HepG2 (cell line): Measurements from ENCODE around the gene PIP4K2B. TPM values are rescaled to one million over a fixed set of nuclear protein-coding genes. Genes with fewer than 3 reads are reported as not detected.

ENCODE experiments used
- ATAC-seq: fragments of 200-7000 bp; cut with Tn5 transposase; 3 replicates; pipeline ENCODE4 v1.9.1; 2020; ENCODE audit warnings: mild to moderate bottlenecking, moderate library complexity
- BruUV-seq: library from RNA; stranded (reverse); fragments of 400-500 nt; replicated peaks from 2 replicates; lab custom pipeline; 2021; lab: Mats Ljungman, UMichigan
- CTCF ChIA-PET: fragments of 300-600 bp; formaldehyde crosslinking; extraction: SDS; loops from one replicate; lab custom pipeline; 2021; ENCODE audit warnings: low total read pairs, inconsistent platforms, low intra/inter-chr PET ratio; lab: Yijun Ruan, JAX
- POLR2A ChIA-PET: fragments of 350-600 bp; sonication (Branson Sonifier 250); formaldehyde crosslinking; loops from one replicate; lab custom pipeline; 2020; ENCODE audit warnings: antibody characterized with exemption, inconsistent platforms; lab: Yijun Ruan, JAX
- DNase-seq: peaks from one replicate; pipeline ENCODE4 v3.0.0-alpha.2; 2015; ENCODE audit warnings: low spot score
- FAIRE-seq: peaks from 3 replicates; lab custom pipeline; 2011; peaks lifted over from hg19 to GRCh38; lab: Jason Lieb, UNC
- H2AFZ ChIP-seq: one replicate; pipeline ENCODE4 v1.6.1; 2011; ENCODE audit warnings: low read length, inconsistent platforms
- H3K27ac ChIP-seq: fragments of 300-600 bp; 3 replicates; pipeline ENCODE4 v1.8.0; 2011; ENCODE audit warnings: mixed run types, mild to moderate bottlenecking, mixed read lengths, low read length, inconsistent platforms; ENCODE audit not compliant: insufficient read depth; ENCODE audit errors: extremely low read length
- H3K27me3 ChIP-seq, 2 experiments: fragments of 200-600 bp in 1 of 2; 2 replicates in 1 of 2; 3 replicates in 1 of 2; pipeline versions ENCODE4 v1.6.0 to v1.8.0; 2011; ENCODE audit warnings: low read length in 2 of 2, mild to moderate bottlenecking in 2 of 2, moderate library complexity in 2 of 2, inconsistent platforms in 1 of 2; ENCODE audit not compliant: insufficient read depth in 2 of 2, control insufficient read depth in 1 of 2
- H3K36me3 ChIP-seq, 2 experiments: fragments of 200-600 bp in 1 of 2; replicated peaks in 1 of 2; 2 replicates in 1 of 2; 3 replicates in 1 of 2; pipeline versions ENCODE4 v1.5.1 to v1.8.0; 2011; ENCODE audit warnings: low read length in 2 of 2, inconsistent platforms in 1 of 2; ENCODE audit not compliant: insufficient read depth in 2 of 2, control insufficient read depth in 1 of 2
- H3K4me1 ChIP-seq: 2 replicates; pipeline ENCODE4 v1.5.1; 2012; ENCODE audit warnings: low read length, inconsistent platforms; ENCODE audit not compliant: insufficient read depth
- H3K4me2 ChIP-seq: 2 replicates; pipeline ENCODE4 v1.6.0; 2011; ENCODE audit warnings: low read depth, low read length, inconsistent platforms
- H3K4me3 ChIP-seq, 3 experiments: fragments of 200-600 bp in 1 of 3; sonication (generic), shearing (Covaris generic) in 1 of 3; replicated peaks in 1 of 3; 2 replicates each; pipeline ENCODE4 v1.5.1; 2011 to 2016; ENCODE audit warnings: low read length in 3 of 3, inconsistent platforms in 2 of 3, low read depth in 2 of 3, mild to moderate bottlenecking in 2 of 3, control low read depth in 1 of 3, mixed read lengths in 1 of 3; ENCODE audit not compliant: insufficient read depth in 1 of 3
- H3K79me2 ChIP-seq: one replicate; pipeline ENCODE4 v1.6.1; 2011; ENCODE audit warnings: low read length, inconsistent platforms; ENCODE audit not compliant: insufficient read depth
- H3K9ac ChIP-seq: 2 replicates; pipeline ENCODE4 v1.6.0; 2011; ENCODE audit warnings: mild to moderate bottlenecking, low read depth, low read length, inconsistent platforms; ENCODE audit not compliant: insufficient read depth
- H3K9me3 ChIP-seq: 2 replicates; pipeline ENCODE4 v1.5.1; 2012; ENCODE audit warnings: mild to moderate bottlenecking, low read length
- H4K20me1 ChIP-seq: 2 replicates; pipeline ENCODE4 v1.6.0; 2011; ENCODE audit warnings: inconsistent platforms, mild to moderate bottlenecking, low read length, moderate library complexity; ENCODE audit not compliant: insufficient read depth
- AGO2 ChIP-seq: fragments of 200-400 bp; formaldehyde crosslinking; optimal IDR thresholded peaks from 2 replicates; pipeline ENCODE3; 2017; ENCODE audit warnings: mild to moderate bottlenecking, low read depth, low read length, moderate library complexity
- MED1 ChIP-seq: sonication (generic); formaldehyde crosslinking; IDR thresholded peaks from 2 replicates; pipeline ENCODE4 v1.4.0; 2020; ENCODE audit warnings: missing genetic modification reagents
- NFATC3 ChIP-seq: sonication (generic); formaldehyde crosslinking; IDR thresholded peaks from 2 replicates; pipeline ENCODE4 v1.5.1; 2020; ENCODE audit warnings: mild to moderate bottlenecking, missing genetic modification reagents
- NKX3-1 ChIP-seq: sonication (generic); formaldehyde crosslinking; IDR thresholded peaks from 2 replicates; pipeline ENCODE4 v1.5.0; 2020; ENCODE audit warnings: missing genetic modification reagents
- RXRA ChIP-seq: sonication (generic); formaldehyde crosslinking; IDR thresholded peaks from 2 replicates; pipeline ENCODE4 v1.5.1; 2020; ENCODE audit warnings: missing genetic modification reagents
- SP1 ChIP-seq, 2 experiments: fragments of 450-650 bp in 1 of 2; sonication (generic) in 1 of 2; formaldehyde crosslinking in 1 of 2; IDR thresholded peaks; 2 replicates each; pipeline versions ENCODE4 v1.4.0 to v1.6.1; 2016 to 2020; ENCODE audit warnings: missing genetic modification reagents in 1 of 2
- ZBTB8A ChIP-seq: sonication (generic); formaldehyde crosslinking; IDR thresholded peaks from 2 replicates; pipeline ENCODE4 v1.4.0; 2020; ENCODE audit warnings: mild to moderate bottlenecking, low read depth, missing genetic modification reagents, borderline replicate concordance
- ZNF263 ChIP-seq: sonication (generic); formaldehyde crosslinking; IDR thresholded peaks from 2 replicates; pipeline ENCODE4 v1.4.0; 2020; ENCODE audit warnings: missing genetic modification reagents
- ZNF33B ChIP-seq: sonication (generic); formaldehyde crosslinking; IDR thresholded peaks from 2 replicates; pipeline ENCODE4 v1.5.1; 2020; ENCODE audit warnings: mild to moderate bottlenecking, missing genetic modification reagents
- WGBS: methylation state at CpG from one replicate; pipeline ENCODE4 v1.1.6; 2017; ENCODE audit warnings: low lambda C conversion rate; 5-methylcytosine and 5-hydroxymethylcytosine counted together
- in situ Hi-C: cut with HindIII; loops from 2 replicates; pipeline ENCODE4 v1.10.0; 2017; ENCODE audit warnings: low pct_unique_long_range_greater_than_20kb; ENCODE audit not compliant: extremely low pct_ligation_motif_present
- intact Hi-C: fragments of 100-400 bp; cut with micrococcal nuclease; formaldehyde crosslinking; loops from one replicate; pipeline ENCODE4 v1.10.0; 2022; ENCODE audit not compliant: unreplicated experiment
- polyA plus RNA-seq, 8 experiments: library from polyadenylated mRNA; depleted of rRNA in 3 of 8; stranded (reverse) in 7 of 8; unstranded in 1 of 8; fragments of >200 nt; fragmentation: Illumina TruSeq in 4 of 8; extraction: Trizol in 4 of 8; gene quantifications; 2 replicates each; pipeline versions ENCODE4 v1.2.1 to v1.2.3, GENCODE V29; 2011 to 2016; ENCODE audit warnings: low read depth in 4 of 8, missing spikeins in 1 of 8, mixed read lengths in 1 of 8; ENCODE audit not compliant: insufficient read depth in 1 of 8
- total RNA-seq, 5 experiments: library from RNA; depleted of rRNA; stranded (reverse); fragments of >200 nt; fragmentation: Illumina TruSeq; extraction: Trizol; gene quantifications; 2 replicates each; pipeline ENCODE4 v1.2.3, GENCODE V29; 2016; ENCODE audit warnings: low read depth in 1 of 5

PIP4K2B gene
- total and polyA plus RNA-seq, 2 of the 13 experiments (the other 11 are each of a cell fraction or from before 2014, with no cell fraction given) = 20.4 to 54.0 TPM

DNA sequence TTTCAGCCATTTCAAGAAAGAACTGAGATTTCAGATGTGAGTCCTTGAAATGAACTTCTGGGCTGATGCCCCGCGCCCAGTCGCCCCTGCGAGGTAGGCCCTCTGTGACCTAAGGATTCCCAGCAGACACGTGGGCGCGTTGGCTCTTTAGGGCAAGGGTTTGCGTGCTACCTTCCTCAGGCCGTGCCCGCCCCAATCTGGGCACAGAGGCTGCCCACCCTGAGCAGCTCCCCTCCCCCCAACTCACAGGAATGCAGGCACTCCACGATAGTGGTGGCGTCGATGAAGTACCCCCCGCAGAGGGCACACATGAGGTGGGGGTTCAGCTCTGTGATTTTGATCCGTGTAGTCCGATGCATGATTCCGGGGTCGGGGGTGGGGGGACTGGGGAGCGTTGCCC lies 59.3 kb downstream of the PIP4K2B start (continued):
- TF ChIP-seq RXRA (CRISPR knock-in tag) = no peak
- no peak for TF ChIP-seq ZNF33B (CRISPR knock-in tag)
- TF ChIP-seq SP1 (IDR thresholded peaks at IDR 0.05) = no peak
- no peak for TF ChIP-seq SP1 (CRISPR knock-in tag; IDR thresholded peaks at IDR 0.05)
- no peak for TF ChIP-seq NKX3-1 (CRISPR knock-in tag)
- no peak for TF ChIP-seq NFATC3
- no peak for TF ChIP-seq ZBTB8A (CRISPR knock-in tag)
- no peak for TF ChIP-seq MED1 (CRISPR knock-in tag)

DNA sequence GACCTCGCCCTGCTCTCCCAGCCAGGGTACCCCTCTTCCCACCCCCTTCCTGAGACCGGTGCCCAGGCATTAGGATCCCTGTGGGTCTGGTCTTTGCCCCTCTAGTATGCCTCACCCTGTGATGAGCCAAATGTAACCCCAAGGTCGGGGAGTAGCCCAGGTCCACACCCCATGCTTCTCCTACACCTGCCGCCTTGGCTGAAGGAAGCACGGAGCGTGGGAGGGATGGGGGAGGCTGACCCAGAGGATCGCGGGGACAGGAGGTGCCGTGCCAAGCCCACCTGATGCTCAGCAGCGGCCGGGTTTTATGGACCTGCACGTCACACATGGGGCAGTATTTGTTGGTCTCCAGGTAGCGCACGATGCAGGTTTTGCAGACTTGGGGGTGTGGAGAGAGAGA lies 60.1 kb downstream of the PIP4K2B start:
- in situ Hi-C loops = no loop called here
- H3K4me2 ChIP-seq = no peak overlapping the region
- peaks cover 41% of the 10 kb centered on the region for H3K4me1 ChIP-seq
- no peak overlapping the region for H3K9ac ChIP-seq
- H3K9me3 ChIP-seq = no peaks in the 10 kb centered on the region
- no peak overlapping the region for H2AFZ ChIP-seq
- BruUV-seq = no TSS peak
- H4K20me1 ChIP-seq = peaks cover 38% of the 10 kb centered on the region
- intact Hi-C loops = no loop called here
- no peak for FAIRE-seq
- peaks cover 30 to 58% of the 10 kb centered on the region in 2 experiments for H3K36me3 ChIP-seq
- no peak for ATAC-seq
- ChIA-PET POLR2A (no interaction called here), CTCF (no interaction called here)
- peaks cover 47% of the 10 kb centered on the region for H3K79me2 ChIP-seq
- no peak for DNase-seq
- no peak overlapping the region for H3K4me3 ChIP-seq
- no peak overlapping the region for H3K27ac ChIP-seq
- peak; percentile 12 for TF ChIP-seq AGO2
- TF ChIP-seq ZNF263 (CRISPR knock-in tag) = no peak
- no peaks in the 10 kb centered on the region for H3K27me3 ChIP-seq
- 93% methylated on average over 14 of the region's 14 CpGs for WGBS
